ENCODE results near the gene BOLL. TPM values are rescaled to one million over a fixed set of nuclear protein-coding genes. Genes with fewer than 3 reads are reported as not detected.

BOLL gene
- total RNA-seq, 6 experiments from 2014 or later = not detected

- 2% methylated on average over 26 of the region's 92 CpGs for WGBS (ENCODE audit: insufficient coverage, low coverage, low lambda C conversion rate, missing lambda C conversion rate)
- Histone ChIP-seq H3K4me1 (peaks cover 0 to 11% (median 2%) of the 10 kb centered on the region in 4 donors), H3K36me3 (no peaks in the 10 kb centered on the region), H3K9me3 (no peaks in the 10 kb centered on the region), H3K27ac (peak overlapping the region in 1 of 3 donors; percentile 22), H3K4me3 (peak overlapping the region; percentile 49 to 58 (median 51)), H3K27me3 (no peaks in the 10 kb centered on the region)
- intact Hi-C loops (cut with DNase I) = loop anchor here in 1 of 2 donors (5.0 kb wide), 1 partner anchor 322 kb away; no protein-coding TSS in a partner anchor
- TF ChIP-seq POLR2A (IDR thresholded peaks at IDR 0.05) (no peak), CTCF (IDR thresholded peaks at IDR 0.05) (no peak)
- DNase-seq (peak; percentile 34 to 50 (median 44)), ATAC-seq (peak; percentile 8 to 39 (median 20))
Observed at GRCh38 chr2:197804758-197805714, 19.9 kb upstream of the BOLL start.

GRCh38 chr2:197804049-197804757 lies 19.1 kb upstream of the BOLL start, which contains the start of gene PLCL1:
Gene PLCL1 (plus strand): TSS chr2:197804593.
- Histone ChIP-seq H3K9me3 (no peaks in the 10 kb centered on the region), H3K27me3 (no peaks in the 10 kb centered on the region), H3K27ac (peak within 1 kb of the TSS in 1 of 3 donors; percentile 22), H3K4me3 (peak within 1 kb of the TSS; percentile 49 to 58 (median 51)), H3K4me1 (peaks cover 0 to 11% (median 2%) of the 10 kb centered on the region in 4 donors), H3K36me3 (no peaks in the 10 kb centered on the region)
- ATAC-seq = peak; percentile 94 to 98 (median 96)
- DNase-seq = peak; percentile 91 to 93 (median 91)
- TF ChIP-seq POLR2A (IDR thresholded peaks at IDR 0.05) (peak; percentile 60), CTCF (IDR thresholded peaks at IDR 0.05) (peak in 2 of 4 donors; percentile 23 to 24)
- under 1% methylated on average over 40 of the region's 50 CpGs for WGBS (ENCODE audit: insufficient coverage, low coverage, low lambda C conversion rate, missing lambda C conversion rate)
- intact Hi-C loops (cut with DNase I) = loop anchor here in 1 of 2 donors (5.0 kb wide), 1 partner anchor 323 kb away; no protein-coding TSS in a partner anchor

- ATAC-seq = peak; percentile 52 to 70 (median 59)
- no peaks in the 10 kb centered on the region for H3K9me3 ChIP-seq
- H3K36me3 ChIP-seq = no peaks in the 10 kb centered on the region
- DNase-seq = no peak
- H3K27ac ChIP-seq = no peak overlapping the region
- peaks cover 0 to 11% (median 2%) of the 10 kb centered on the region in 4 donors for H3K4me1 ChIP-seq
- peak; percentile 63 to 70 (median 66) for TF ChIP-seq CTCF (IDR thresholded peaks at IDR 0.05)
- TF ChIP-seq POLR2A (IDR thresholded peaks at IDR 0.05) = no peak
- WGBS (ENCODE audit: insufficient coverage, low coverage, low lambda C conversion rate, missing lambda C conversion rate) = 30% methylated on average over 2 of the region's 2 CpGs
- no peak overlapping the region for H3K4me3 ChIP-seq
- H3K27me3 ChIP-seq = no peaks in the 10 kb centered on the region
- intact Hi-C loops (cut with DNase I) = loop anchor here in 1 of 2 donors (5.0 kb wide), 1 partner anchor 324 kb away; no protein-coding TSS in a partner anchor
Observed at GRCh38 chr2:197803033-197803444, 17.9 kb upstream of the BOLL start.

- Histone ChIP-seq H3K27ac (no peak overlapping the region), H3K27me3 (no peaks in the 10 kb centered on the region), H3K4me3 (no peak overlapping the region), H3K4me1 (peaks cover 0 to 11% (median 2%) of the 10 kb centered on the region in 4 donors), H3K9me3 (no peaks in the 10 kb centered on the region), H3K36me3 (no peaks in the 10 kb centered on the region)
- DNase-seq (no peak), ATAC-seq (no peak)
- TF ChIP-seq CTCF (IDR thresholded peaks at IDR 0.05) = no peak
- intact Hi-C loops (cut with DNase I) = loop anchor here in 1 of 2 donors (5.0 kb wide), 1 partner anchor 326 kb away; no protein-coding TSS in a partner anchor
Observed at GRCh38 chr2:197801033-197801432, 15.9 kb upstream of the BOLL start.
